ENCODE results near the gene CYP4F22.

Gene CYP4F22

GRCh38 chr19:15534957-15535864 lies 26.9 kb downstream of the CYP4F22 start:
- no peak for DNase-seq (ENCODE audit: low spot score)

- no peak for DNase-seq (ENCODE audit: low spot score)
These were observed 28.0 kb downstream of the CYP4F22 start for GRCh38 chr19:15536350-15536749.

GRCh38 chr19:15538774-15539173 lies 30.4 kb downstream of the CYP4F22 start:
- DNase-seq (ENCODE audit: low spot score): no peak

GRCh38 chr19:15539638-15540037 lies 31.3 kb downstream of the CYP4F22 start:
- no peak for DNase-seq (ENCODE audit: low spot score)

GRCh38 chr19:15540435-15540834 lies 32.1 kb downstream of the CYP4F22 start:
- no peak for DNase-seq (ENCODE audit: low spot score)

GRCh38 chr19:15544283-15544682 lies 36.0 kb downstream of the CYP4F22 start:
- DNase-seq (ENCODE audit: low spot score): no peak

GRCh38 chr19:15544970-15545369 lies 36.6 kb downstream of the CYP4F22 start:
- no peak for DNase-seq (ENCODE audit: low spot score)

GRCh38 chr19:15548648-15549047 lies 40.3 kb downstream of the CYP4F22 start:
- no peak for DNase-seq (ENCODE audit: low spot score)

- no peak for DNase-seq (ENCODE audit: low spot score)
These were observed 41.3 kb downstream of the CYP4F22 start for GRCh38 chr19:15549581-15549980.

- DNase-seq (ENCODE audit: low spot score): no peak
These were observed 41.9 kb downstream of the CYP4F22 start for GRCh38 chr19:15550273-15550672.

GRCh38 chr19:15550929-15551292 lies 42.6 kb downstream of the CYP4F22 start:
- no peak for DNase-seq (ENCODE audit: low spot score)

GRCh38 chr19:15551293-15552004 lies 43.1 kb downstream of the CYP4F22 start:
- peak; percentile 53 for DNase-seq (ENCODE audit: low spot score)

GRCh38 chr19:15555021-15555420 lies 46.7 kb downstream of the CYP4F22 start:
- DNase-seq (ENCODE audit: low spot score): no peak

GRCh38 chr19:15555759-15556633 lies 47.7 kb downstream of the CYP4F22 start:
- peak; percentile 91 for DNase-seq (ENCODE audit: low spot score)

GRCh38 chr19:15556634-15557181 lies 48.4 kb downstream of the CYP4F22 start:
- DNase-seq (ENCODE audit: low spot score): no peak

- DNase-seq (ENCODE audit: low spot score): no peak
These were observed 48.9 kb downstream of the CYP4F22 start for GRCh38 chr19:15557223-15557622.

GRCh38 chr19:15562145-15562544 lies 53.8 kb downstream of the CYP4F22 start:
- DNase-seq (ENCODE audit: low spot score): no peak

GRCh38 chr19:15562861-15563260 lies 54.5 kb downstream of the CYP4F22 start:
- no peak for DNase-seq (ENCODE audit: low spot score)

GRCh38 chr19:15563325-15563794 lies 55.0 kb downstream of the CYP4F22 start:
- no peak for DNase-seq (ENCODE audit: low spot score)

- no peak for DNase-seq (ENCODE audit: low spot score)
These were observed 55.6 kb downstream of the CYP4F22 start for GRCh38 chr19:15563931-15564330.

GRCh38 chr19:15564534-15565168 lies 56.3 kb downstream of the CYP4F22 start:
- DNase-seq (ENCODE audit: low spot score): no peak
